Endometrial microvascular endothelial cells (primary cell): ENCODE measurements around the gene USP35. TPM values are rescaled to one million over a fixed set of nuclear protein-coding genes. Genes with fewer than 3 reads are reported as not detected.
"Not testable (repeated sequence)": the region's sequence is repeated elsewhere in the genome, so short reads cannot be mapped to it uniquely, and the experiment has no call there.

Experiments used
- in situ Hi-C: cut with HindIII; loops from 2 replicates; pipeline ENCODE4 v1.10.0; 2017; ENCODE audit warnings: low sequenced_read_pairs, low pct_unique_long_range_greater_than_20kb; ENCODE audit errors: inconsistent ontology term
- total RNA-seq: library from RNA; depleted of rRNA; stranded (reverse); fragments of >200 nt; gene quantifications from one replicate; pipeline ENCODE4 v1.2.3, GENCODE V29; 2015; ENCODE audit errors: inconsistent ontology term

Gene USP35
- total RNA-seq, 1 donor from 2014 or later: 7.9 TPM

DNA sequence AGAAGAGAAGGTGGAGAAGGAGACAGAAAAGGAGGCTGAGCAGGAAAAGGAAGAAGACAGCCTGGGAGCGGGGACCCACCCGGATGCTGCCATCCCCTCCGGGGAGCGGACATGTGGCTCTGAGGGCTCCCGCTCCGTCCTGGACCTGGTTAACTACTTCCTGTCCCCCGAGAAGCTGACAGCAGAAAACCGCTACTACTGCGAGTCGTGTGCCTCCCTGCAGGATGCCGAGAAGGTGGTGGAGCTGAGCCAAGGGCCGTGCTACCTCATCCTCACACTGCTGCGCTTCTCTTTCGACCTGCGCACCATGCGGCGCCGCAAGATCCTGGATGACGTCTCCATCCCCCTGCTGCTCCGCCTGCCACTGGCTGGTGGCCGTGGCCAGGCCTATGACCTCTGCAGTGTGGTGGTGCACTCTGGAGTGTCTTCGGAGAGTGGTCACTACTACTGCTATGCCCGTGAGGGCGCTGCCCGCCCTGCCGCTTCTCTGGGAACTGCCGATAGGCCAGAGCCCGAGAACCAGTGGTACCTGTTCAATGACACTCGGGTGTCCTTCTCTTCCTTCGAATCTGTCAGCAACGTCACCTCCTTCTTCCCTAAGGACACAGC lies 21.4 kb downstream of the USP35 start:
- in situ Hi-C loops: no loop called here

DNA sequence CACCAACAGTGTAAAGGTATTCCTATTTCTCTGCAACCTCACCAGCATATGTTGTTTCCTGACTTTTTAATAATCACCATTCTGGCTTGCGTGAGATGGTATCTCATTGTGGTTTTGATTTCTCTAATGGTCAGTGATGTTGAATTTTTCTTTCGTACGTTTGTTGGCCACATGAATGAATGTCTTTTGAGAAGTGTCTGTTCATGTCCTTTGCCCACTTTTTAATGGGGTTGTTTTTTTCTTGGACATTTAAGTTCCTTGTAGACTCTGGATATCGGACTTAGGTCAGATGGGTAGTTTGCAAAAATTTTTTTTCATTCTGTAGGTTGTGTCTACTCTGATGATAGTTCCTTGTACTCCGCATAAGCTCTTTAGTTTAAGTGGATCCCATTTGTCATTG lies 22.8 kb downstream of the USP35 start:
- in situ Hi-C loops: no loop called here

DNA sequence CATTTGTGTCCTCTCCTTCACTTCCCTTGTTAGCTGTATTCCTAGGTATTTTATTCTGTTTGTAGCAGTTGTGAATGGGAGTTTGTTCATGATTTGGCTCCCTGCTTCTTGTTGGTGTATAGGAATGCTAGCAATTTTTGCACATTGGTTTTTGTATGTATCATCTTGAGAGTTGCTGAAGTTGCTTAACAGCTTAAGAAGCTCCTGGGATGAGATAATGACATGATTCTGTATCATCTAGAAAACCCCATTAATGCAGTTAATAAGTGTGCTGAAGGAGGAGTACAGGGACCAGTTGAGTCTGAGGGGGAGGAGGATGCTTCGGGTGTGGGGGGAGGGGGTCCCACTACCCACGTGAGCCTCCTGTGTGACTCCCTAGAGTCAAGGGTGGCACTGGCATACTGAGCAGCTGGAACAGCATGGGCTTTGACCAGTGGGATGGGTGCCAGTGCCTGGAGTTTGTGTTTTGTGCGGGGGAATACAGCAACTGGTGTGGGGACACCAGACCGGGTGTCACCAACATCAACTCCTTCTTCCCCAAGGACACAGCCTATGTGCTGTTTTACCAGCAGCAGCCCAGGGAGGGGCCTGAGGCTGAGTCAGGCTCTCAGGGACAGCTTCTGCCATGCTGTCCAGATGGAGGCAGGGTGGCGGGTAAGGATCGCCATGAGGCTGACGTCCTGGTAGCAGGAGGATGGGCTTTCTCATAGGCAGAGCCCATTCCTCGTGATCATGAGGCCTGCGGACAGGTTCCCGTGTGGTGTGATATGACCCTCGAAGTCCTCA lies 24.1 kb downstream of the USP35 start:
- in situ Hi-C loops: no loop called here

DNA sequence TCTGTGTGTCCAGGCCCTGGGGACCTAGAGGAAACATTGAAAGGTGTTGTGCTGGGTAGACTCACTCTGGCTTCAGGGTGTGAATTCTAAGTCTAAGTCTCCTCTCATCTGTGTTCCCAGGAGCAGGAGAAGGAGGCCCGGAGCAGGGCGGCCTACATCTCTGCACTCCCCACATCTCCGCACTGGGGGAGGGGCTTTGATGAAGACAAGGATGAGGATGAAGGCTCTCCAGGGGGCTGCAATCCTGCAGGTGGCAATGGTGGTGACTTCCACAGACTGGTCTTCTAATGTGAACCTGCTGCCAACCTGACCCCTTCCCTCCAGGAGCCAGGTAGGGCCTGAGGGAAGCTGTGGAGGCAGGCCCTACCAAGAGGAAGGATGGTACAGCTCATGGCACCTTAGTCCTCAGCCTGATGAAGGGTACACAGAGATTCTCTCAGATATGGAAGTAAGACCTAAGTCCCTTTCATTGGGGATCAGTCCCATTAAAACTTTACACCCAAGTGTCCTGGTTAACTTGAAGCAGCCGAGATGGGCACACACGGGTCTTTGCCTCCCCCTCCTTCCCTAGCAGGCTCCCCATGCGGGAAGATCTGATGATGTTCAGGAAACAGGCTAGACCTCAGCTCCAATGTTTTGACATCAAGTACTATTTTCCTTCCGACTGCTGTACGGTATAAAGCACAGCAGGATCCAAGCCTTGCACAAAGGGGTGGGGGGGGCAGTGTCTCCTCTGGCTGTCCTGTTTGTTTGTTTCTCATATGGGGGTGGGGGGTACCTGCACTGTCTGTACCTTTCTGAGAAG lies 25.0 kb downstream of the USP35 start:
- in situ Hi-C loops: no loop called here

DNA sequence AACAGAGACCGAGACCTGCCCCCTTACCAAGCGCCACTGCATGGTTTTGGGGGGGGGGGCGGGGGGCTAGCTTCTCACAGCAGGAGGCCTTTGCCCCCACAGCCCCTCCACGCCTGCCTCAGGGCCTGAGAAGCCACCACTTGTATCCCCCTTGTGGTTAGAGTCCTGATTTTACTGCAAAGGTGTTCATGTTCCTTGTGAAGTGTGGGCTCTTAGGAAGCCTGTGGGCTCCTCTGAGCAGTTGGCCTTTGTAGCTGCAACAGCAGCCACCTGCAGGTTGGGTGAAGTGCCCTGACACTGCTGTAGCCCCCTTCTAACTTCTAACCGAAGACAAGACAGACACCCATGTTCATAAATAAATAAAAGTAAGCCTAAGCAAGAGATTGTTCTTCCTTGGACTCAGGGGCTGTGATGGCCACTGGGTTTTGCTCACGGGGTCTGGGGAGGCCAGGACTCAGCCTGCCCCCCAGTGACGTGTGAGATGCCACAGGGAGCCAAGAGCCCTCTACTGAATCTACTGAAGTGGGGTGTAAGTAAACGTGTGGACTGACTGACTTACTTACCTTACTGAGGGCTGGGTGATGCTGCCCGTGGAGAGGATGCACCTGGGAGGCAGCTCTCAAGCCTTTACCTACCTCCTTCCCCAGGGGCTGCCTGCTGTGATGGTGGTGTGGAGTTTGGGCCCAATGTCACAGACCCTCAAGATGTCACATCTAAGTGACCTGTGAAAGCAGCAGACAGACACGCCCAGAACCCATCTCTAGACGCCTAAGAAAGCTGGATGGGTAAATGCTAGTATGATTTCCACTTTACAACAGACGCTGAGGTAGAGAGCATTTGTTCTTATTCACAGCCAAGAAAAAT lies 25.8 kb downstream of the USP35 start:
- in situ Hi-C loops: no loop called here

DNA sequence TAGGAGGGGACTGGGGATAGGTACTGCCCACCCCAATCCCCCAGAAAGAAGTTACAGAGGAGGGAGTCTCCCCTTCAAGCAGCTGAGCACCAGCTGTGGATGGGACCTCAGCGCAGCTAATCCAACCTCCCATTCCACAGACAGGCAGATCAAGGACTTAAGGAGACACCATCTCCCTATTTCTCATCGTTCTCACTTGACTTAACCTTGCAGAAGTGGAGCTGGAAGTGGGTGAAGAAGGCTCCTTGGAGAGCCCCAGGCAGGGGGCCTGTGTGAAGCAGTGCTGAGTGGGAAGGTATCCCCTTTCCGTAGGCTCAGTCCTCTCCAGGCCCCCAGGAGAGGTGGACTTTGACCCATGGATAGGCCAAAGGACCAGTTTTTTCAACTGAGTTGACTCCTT lies 27.3 kb downstream of the USP35 start:
- in situ Hi-C loops: no loop called here

DNA sequence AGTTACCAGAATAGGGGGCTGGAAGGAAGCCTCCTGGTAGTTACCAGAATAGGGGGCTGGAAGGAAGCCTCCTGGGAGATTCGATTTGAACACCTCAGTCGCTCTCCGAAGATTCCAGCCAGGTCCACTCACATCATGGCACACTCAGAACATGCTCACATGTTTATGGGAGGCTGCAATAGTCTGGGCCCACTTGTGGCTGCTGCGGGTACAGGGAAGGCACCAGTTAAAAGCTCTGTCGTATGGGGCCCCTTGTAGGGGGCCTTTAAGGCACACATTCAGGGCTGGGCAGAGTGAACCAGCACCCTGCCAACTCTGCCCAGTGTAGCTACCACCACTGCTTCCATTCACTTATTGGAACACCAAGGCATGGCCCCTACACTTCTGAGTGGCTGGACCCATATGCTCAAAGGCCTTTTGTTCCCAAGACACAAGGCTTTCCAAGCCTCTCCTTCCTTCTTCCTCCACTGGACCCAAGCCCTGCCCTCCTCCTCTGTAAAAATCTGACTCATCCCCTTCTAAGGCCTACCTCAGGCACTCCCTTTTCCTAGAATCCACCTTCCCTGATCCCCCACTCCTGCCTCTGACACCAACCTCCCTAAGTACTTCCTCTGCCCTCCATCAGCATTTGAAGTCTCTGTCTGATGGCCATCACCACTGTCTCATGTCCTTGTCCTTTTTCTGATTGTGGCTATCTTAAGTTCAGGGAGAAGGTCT lies 28.0 kb downstream of the USP35 start:
- in situ Hi-C loops: no loop called here

DNA sequence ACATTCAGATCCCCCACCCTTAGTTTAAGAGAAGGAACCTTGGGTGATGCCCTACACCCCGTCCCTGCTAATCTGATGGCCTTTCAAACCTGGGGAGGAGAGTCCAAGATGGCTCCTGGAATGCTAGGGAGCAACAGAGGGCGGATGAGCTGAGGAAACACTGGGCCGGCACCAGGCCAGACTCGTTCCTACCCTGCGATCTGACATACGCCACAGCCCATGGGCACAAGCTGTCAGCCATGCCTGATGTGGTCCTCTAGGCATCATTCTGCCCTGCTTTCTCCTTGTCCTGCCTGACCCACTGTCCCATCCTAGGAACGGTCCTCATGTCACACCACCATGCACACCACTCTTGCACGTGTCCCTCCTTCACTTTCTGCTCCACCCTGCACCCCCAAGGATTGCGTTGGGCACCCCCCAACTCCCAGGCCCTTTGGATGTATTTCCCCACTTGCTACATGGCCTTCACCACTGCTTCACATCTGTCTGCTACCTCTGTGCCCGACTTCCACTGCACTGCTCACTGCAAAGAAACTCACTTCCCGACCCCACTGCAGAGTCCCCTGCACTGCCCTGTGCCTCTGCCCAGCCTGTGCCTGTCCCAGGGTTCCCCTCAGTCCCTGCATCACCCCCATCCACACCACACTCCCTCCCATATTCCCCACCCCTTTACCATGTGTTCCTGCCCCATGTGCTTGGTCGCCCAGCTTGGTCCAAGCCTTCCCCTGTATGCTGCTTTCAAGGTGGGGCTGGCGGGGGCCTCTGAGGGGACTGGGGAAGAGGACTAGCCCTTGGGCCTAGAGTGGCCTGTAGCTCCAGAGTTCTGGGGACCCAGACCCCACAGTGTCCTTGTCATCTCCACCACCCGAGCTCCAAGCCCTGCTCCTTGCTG lies 29.2 kb downstream of the USP35 start:
- in situ Hi-C loops: no loop called here

DNA sequence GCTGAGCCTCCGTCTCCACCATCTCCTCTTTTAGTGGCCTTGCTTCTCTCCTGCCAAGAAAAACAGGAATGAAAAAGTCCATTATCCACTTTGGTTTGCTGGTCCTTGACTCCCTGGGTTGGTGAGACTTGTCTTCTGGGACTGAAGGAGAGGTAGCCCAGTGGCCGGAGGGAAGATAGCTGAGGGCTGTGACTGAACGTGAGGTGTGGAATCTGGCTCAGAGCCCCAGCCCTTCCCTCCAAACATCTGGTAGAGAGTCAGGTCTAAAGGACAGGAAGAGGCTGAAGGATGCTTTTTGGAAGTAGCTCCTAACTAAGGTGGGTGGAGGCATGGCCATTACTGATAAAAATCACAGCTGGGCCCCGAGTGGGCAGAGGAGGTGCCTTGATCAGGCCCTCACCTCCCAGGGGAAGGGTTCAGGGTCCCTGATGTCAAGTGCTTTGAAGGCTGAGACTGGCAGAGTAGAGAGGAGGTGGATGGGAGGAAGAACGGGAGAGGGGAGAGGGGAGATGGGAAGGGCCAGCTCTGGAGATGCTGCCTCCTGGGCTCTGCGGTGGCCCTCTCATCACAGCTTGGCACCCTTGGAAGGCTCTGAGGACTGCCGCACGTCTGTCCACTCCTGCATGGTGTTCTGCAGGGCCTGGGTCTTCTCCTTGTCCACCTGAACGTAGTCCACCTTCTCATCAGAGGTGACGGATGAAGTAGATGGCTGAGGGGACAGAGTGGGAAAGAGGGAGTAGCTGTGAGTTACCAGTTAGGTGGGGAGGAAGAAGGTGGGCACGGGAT lies 30.2 kb downstream of the USP35 start:
- in situ Hi-C loops: no loop called here

DNA sequence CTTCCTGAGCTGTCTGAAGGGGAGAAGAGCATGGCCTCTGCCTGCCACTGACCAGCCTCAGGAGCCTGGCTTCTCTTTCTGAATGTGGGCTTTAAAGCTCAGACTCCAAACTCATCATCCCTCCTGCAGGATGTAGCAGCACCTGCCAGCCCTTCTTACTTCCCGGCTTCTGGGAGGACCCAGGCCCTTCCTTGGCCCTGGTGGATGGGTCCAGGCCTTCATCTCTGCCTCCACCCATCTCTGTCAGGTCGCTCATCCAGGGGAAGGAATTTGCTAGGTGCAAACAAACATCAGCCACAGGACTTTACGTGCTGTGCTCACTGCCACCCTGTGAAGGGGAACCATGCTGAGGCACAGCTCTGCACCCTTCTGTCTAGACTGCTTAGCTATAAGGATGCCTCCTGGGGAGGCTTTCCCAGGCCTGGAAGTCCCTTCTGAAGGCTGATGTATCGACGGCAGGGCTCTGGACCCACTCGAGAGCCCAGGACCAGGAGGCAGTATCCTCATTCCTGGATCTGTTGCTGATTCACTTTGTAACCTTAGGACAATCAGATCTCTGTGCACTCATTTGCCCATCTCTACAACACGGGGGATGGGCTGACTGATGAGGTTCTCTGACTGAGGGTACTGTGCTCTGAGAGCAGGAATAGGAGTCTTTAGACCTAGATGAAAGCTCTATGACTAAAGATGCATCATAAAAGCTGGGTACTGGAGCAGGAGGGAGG lies 30.9 kb downstream of the USP35 start:
- in situ Hi-C loops: no loop called here

DNA sequence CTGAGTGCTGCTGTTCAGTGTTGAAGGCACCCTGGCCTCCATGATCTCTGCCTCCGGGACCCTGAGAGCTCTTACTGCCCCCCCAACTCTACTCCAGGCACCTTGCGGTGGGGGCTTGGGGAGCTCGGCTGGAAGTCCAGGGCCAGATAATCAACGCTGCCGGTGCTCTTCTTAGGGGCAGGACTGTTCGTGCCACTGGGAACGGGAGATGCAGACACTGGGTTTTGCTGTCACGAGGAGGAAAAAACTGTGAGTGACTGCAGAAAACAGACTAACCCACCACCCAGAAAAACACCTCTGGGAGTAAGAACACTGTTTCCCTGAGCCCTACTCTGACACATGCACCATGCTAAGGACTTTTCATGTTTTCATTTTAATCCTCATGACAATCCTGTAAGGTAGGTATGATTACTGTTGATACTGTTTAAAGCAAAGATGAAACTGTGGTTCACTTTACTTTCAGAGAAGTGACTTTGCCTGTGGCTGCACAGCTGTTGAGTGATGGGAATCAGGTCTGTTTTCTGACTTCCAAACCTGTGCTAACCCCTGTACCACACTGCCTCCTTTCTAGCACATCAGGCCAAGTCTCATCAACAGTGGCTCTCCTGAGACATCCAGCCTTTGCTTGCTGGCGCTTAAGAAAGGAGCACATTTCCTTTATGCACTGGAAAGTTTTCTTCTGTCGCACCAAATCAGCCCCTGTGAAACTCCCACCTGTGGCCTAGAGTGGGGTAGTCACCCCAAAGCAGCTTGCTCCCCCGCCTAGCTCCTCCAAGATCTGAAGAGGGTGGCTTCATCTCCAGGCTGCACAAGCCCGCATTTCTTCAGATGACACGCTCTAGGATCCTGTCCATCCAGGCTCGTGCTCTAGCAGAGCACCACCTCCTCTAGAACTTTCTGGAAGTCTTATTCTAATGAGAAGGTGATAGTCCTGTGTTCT lies 31.8 kb downstream of the USP35 start:
- in situ Hi-C loops: no loop called here

DNA sequence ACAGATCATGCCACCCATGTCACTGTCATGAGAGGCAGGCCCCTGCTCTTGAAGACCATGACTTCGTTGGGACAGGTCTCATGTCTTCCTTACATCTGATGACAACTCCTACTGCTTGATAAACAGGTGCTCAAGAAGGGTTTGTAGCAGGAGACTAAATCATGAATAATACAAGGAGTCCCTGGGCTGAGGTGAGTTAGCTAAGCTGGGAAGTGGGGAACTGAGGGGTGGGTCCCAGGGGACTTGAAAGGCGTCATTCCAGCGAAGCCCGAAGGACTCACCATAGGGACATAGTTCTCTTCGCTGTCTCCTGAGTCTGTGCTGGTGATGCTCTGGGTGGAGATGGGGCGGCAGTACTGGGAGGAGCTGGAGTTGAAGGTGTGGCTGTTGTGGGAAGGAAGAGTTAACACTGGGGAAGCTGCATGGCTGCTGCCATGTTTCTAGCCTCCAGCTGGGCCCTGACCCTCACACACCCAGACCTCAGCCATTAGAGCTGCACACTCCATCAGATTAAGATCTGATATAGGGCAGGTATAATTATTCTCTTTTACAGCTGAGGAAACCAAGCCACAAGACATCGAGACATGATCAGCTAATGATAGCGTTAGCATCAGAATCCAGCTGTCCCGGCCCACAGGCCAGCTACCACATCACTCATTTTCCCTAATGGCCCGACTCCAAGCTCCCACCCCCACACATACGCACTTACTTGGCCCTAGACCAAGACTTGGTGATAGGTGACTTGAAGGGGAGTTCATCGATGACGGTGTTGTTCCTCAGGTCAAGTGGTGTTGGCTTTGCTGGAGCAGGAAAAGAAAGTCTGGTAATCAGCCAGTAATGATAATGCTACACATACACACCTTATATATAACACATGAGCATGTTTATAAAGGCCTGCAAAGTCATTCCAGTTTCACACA lies 32.9 kb downstream of the USP35 start:
- in situ Hi-C loops: no loop called here

DNA sequence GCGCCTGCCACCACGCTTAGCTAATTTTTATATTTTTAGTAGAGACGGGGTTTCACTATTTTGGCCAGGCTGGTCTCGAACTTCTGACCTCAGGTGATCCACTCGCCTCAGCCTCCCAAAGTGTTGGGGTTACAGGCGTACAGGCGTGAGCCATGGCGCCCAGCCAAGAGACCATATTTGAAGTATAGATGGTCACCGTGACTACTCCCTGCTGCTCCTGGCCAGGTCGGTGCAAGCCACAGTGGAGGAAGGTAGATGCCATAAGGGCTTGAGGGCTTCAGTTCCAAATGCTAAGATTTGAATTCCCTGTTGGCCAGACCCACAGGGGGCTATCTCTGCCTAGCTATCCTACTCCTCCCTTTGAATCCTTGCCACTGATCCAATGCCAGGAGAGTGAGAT lies 34.0 kb downstream of the USP35 start:
- in situ Hi-C loops: not testable (repeated sequence)

DNA sequence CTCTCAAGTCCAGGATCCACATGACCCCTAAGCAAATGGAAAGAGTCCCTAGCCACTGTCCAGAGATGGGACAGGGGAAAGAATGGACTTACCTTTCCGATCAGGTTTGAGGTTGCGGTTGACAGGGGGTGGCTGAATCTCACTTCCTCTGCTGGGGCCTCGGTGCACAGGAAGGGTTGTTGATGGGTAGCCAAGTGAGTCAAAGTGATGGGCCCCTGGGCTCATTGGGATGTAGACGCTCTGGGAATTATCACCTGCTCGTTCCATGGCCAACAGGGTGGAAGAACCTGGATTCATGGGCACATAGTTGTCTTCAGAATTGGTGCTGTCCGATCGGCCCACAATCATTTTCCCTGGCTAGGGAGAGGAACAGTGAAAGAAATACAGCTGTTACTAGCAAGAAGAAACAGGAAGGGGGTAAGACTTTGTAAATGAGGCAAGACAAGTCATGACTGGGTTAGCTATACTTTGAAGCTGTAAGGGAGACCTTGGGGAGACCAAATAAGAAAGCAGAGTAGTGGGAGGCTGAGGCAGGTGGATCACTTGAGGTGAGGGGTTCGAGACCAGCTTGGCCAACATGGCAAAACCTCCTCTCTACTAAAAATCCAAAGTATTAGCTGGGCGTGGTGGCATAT lies 34.7 kb downstream of the USP35 start:
- in situ Hi-C loops: no loop called here
